ENCODE measurements around the gene LRP5. TPM values are rescaled to one million over a fixed set of nuclear protein-coding genes. Genes with fewer than 3 reads are reported as not detected.
A peak's percentile ranks its signal among the peaks of the same experiment; 100 is the strongest.
"Not testable (repeated sequence)": the region's sequence is repeated elsewhere in the genome, so short reads cannot be mapped to it uniquely, and the experiment has no call there.

The LRP5 gene
- total and polyA plus RNA-seq, 5 donors from 2014 or later = 0.22 to 1.3 (median 0.79) TPM; not detected in 1

- H3K4me3 Mint-ChIP-seq = no peak overlapping the region
- no peak for ATAC-seq (ENCODE audit: low read depth in 2 of 2)
- H3K27ac Mint-ChIP-seq = peak overlapping the region in 1 of 3 donors; percentile 9
These were observed 133.2 kb downstream of the LRP5 start for GRCh38 chr11:68445531-68446035.

GRCh38 chr11:68446046-68446725 is 133.8 kb downstream of the LRP5 start:
- no peaks in the 10 kb centered on the region for H3K27me3 Mint-ChIP-seq
- H3K36me3 ChIP-seq (ENCODE audit: control insufficient read depth, insufficient read depth, low read length) = no peaks in the 10 kb centered on the region
- no peaks in the 10 kb centered on the region for H3K9me3 Mint-ChIP-seq
- ATAC-seq (ENCODE audit: low read depth in 2 of 2) (no peak), DNase-seq (no peak)
- no peak overlapping the region for H3K27ac Mint-ChIP-seq
- no peaks in the 10 kb centered on the region for H3K9me3 ChIP-seq (ENCODE audit: control insufficient read depth in 2 of 2, low read length in 2 of 2)
- peaks cover 0 to 11% (median 3%) of the 10 kb centered on the region in 4 donors for H3K4me1 Mint-ChIP-seq
- H3K27ac ChIP-seq (ENCODE audit: insufficient read depth, low read length, poor library complexity, severe bottlenecking) = no peak overlapping the region
- H3K4me1 ChIP-seq (ENCODE audit: control insufficient read depth, insufficient read depth, low read length, poor library complexity, severe bottlenecking) = no peaks in the 10 kb centered on the region
- H3K4me3 Mint-ChIP-seq = no peak overlapping the region
- H3K27me3 ChIP-seq (ENCODE audit: control insufficient read depth, insufficient read depth, low read length) = no peaks in the 10 kb centered on the region
- no peak overlapping the region for H3K4me3 ChIP-seq (ENCODE audit: low read depth, low read length)
- H3K36me3 Mint-ChIP-seq = no peaks in the 10 kb centered on the region

More at GRCh38 chr11:68445531-68446035, 133.2 kb downstream of the LRP5 start:
- DNase-seq = no peak
- no peaks in the 10 kb centered on the region for H3K4me1 ChIP-seq (ENCODE audit: control insufficient read depth, insufficient read depth, low read length, poor library complexity, severe bottlenecking)
- Mint-ChIP-seq H3K27me3 (no peaks in the 10 kb centered on the region), H3K4me1 (peaks cover 0 to 11% (median 3%) of the 10 kb centered on the region in 4 donors), H3K9me3 (no peaks in the 10 kb centered on the region), H3K36me3 (no peaks in the 10 kb centered on the region)
- H3K4me3 ChIP-seq (ENCODE audit: low read depth, low read length) = no peak overlapping the region
- no peaks in the 10 kb centered on the region for H3K9me3 ChIP-seq (ENCODE audit: control insufficient read depth in 2 of 2, low read length in 2 of 2)
- H3K27ac ChIP-seq (ENCODE audit: insufficient read depth, low read length, poor library complexity, severe bottlenecking) = no peak overlapping the region
- H3K36me3 ChIP-seq (ENCODE audit: control insufficient read depth, insufficient read depth, low read length) = no peaks in the 10 kb centered on the region
- H3K27me3 ChIP-seq (ENCODE audit: control insufficient read depth, insufficient read depth, low read length) = no peaks in the 10 kb centered on the region

- no peak overlapping the region for H3K4me3 Mint-ChIP-seq
These were observed 134.8 kb downstream of the LRP5 start for GRCh38 chr11:68447015-68447801.

GRCh38 chr11:68447914-68448313 is 135.5 kb downstream of the LRP5 start:
- H3K27me3 ChIP-seq (ENCODE audit: control insufficient read depth, insufficient read depth, low read length); H3K36me3 ChIP-seq (ENCODE audit: control insufficient read depth, insufficient read depth, low read length); H3K4me1 ChIP-seq (ENCODE audit: control insufficient read depth, insufficient read depth, low read length, poor library complexity, severe bottlenecking); H3K9me3 ChIP-seq (ENCODE audit: control insufficient read depth in 2 of 2, low read length in 2 of 2); ATAC-seq (ENCODE audit: low read depth in 2 of 2); H3K27ac ChIP-seq (ENCODE audit: insufficient read depth, low read length, poor library complexity, severe bottlenecking); H3K4me3 Mint-ChIP-seq; DNase-seq; H3K27me3 Mint-ChIP-seq; H3K9me3 Mint-ChIP-seq; H3K27ac Mint-ChIP-seq; H3K4me3 ChIP-seq (ENCODE audit: low read depth, low read length); H3K36me3 Mint-ChIP-seq: not testable (repeated sequence)
- peaks cover 0 to 11% (median 3%) of the 10 kb centered on the region in 4 donors for H3K4me1 Mint-ChIP-seq

More at GRCh38 chr11:68447015-68447801, 134.8 kb downstream of the LRP5 start:
- Histone ChIP-seq H3K4me3 (ENCODE audit: low read depth, low read length) (no peak overlapping the region), H3K27me3 (ENCODE audit: control insufficient read depth, insufficient read depth, low read length) (no peaks in the 10 kb centered on the region), H3K27ac (ENCODE audit: insufficient read depth, low read length, poor library complexity, severe bottlenecking) (no peak overlapping the region), H3K36me3 (ENCODE audit: control insufficient read depth, insufficient read depth, low read length) (no peaks in the 10 kb centered on the region), H3K9me3 (ENCODE audit: control insufficient read depth in 2 of 2, low read length in 2 of 2) (no peaks in the 10 kb centered on the region), H3K4me1 (ENCODE audit: control insufficient read depth, insufficient read depth, low read length, poor library complexity, severe bottlenecking) (no peaks in the 10 kb centered on the region)
- H3K9me3 Mint-ChIP-seq = no peaks in the 10 kb centered on the region
- peak; percentile 88 to 90 for ATAC-seq (ENCODE audit: low read depth in 2 of 2)
- H3K27me3 Mint-ChIP-seq = peaks cover 4% of the 10 kb centered on the region
- H3K27ac Mint-ChIP-seq = peak overlapping the region in 2 of 3 donors; percentile 78 to 90
- no peaks in the 10 kb centered on the region for H3K36me3 Mint-ChIP-seq
- DNase-seq = peak; percentile 58 to 74 (median 73)
- H3K4me1 Mint-ChIP-seq = peaks cover 0 to 11% (median 3%) of the 10 kb centered on the region in 4 donors

- Histone ChIP-seq H3K4me1 (ENCODE audit: control insufficient read depth, insufficient read depth, low read length, poor library complexity, severe bottlenecking) (no peaks in the 10 kb centered on the region), H3K27me3 (ENCODE audit: control insufficient read depth, insufficient read depth, low read length) (no peaks in the 10 kb centered on the region), H3K27ac (ENCODE audit: insufficient read depth, low read length, poor library complexity, severe bottlenecking) (no peak overlapping the region), H3K4me3 (ENCODE audit: low read depth, low read length) (no peak overlapping the region), H3K9me3 (ENCODE audit: control insufficient read depth in 2 of 2, low read length in 2 of 2) (no peaks in the 10 kb centered on the region), H3K36me3 (ENCODE audit: control insufficient read depth, insufficient read depth, low read length) (no peaks in the 10 kb centered on the region)
- peaks cover 4% of the 10 kb centered on the region for H3K27me3 Mint-ChIP-seq
- no peaks in the 10 kb centered on the region for H3K36me3 Mint-ChIP-seq
- DNase-seq (no peak), ATAC-seq (ENCODE audit: low read depth in 2 of 2) (no peak)
- H3K4me1 Mint-ChIP-seq = peaks cover 0 to 11% (median 3%) of the 10 kb centered on the region in 4 donors
- H3K9me3 Mint-ChIP-seq = no peaks in the 10 kb centered on the region
- no peak overlapping the region for H3K4me3 Mint-ChIP-seq
- H3K27ac Mint-ChIP-seq = no peak overlapping the region
These were observed 136.2 kb downstream of the LRP5 start for GRCh38 chr11:68448604-68449011.

- H3K4me1 ChIP-seq (ENCODE audit: control insufficient read depth, insufficient read depth, low read length, poor library complexity, severe bottlenecking) = no peaks in the 10 kb centered on the region
- Mint-ChIP-seq H3K4me1 (peaks cover 0 to 11% (median 3%) of the 10 kb centered on the region in 4 donors), H3K36me3 (no peaks in the 10 kb centered on the region), H3K27ac (no peak overlapping the region), H3K9me3 (no peaks in the 10 kb centered on the region), H3K4me3 (no peak overlapping the region), H3K27me3 (peaks cover 4% of the 10 kb centered on the region)
- H3K36me3 ChIP-seq (ENCODE audit: control insufficient read depth, insufficient read depth, low read length) = no peaks in the 10 kb centered on the region
- H3K9me3 ChIP-seq (ENCODE audit: control insufficient read depth in 2 of 2, low read length in 2 of 2) = no peaks in the 10 kb centered on the region
- no peak overlapping the region for H3K27ac ChIP-seq (ENCODE audit: insufficient read depth, low read length, poor library complexity, severe bottlenecking)
- H3K4me3 ChIP-seq (ENCODE audit: low read depth, low read length) = no peak overlapping the region
- no peaks in the 10 kb centered on the region for H3K27me3 ChIP-seq (ENCODE audit: control insufficient read depth, insufficient read depth, low read length)
- DNase-seq (no peak), ATAC-seq (ENCODE audit: low read depth in 2 of 2) (no peak)
These were observed 137.6 kb downstream of the LRP5 start for GRCh38 chr11:68449951-68450350.

- Histone ChIP-seq H3K27ac (ENCODE audit: insufficient read depth, low read length, poor library complexity, severe bottlenecking) (no peak overlapping the region), H3K4me3 (ENCODE audit: low read depth, low read length) (no peak overlapping the region), H3K27me3 (ENCODE audit: control insufficient read depth, insufficient read depth, low read length) (no peaks in the 10 kb centered on the region), H3K4me1 (ENCODE audit: control insufficient read depth, insufficient read depth, low read length, poor library complexity, severe bottlenecking) (no peaks in the 10 kb centered on the region), H3K36me3 (ENCODE audit: control insufficient read depth, insufficient read depth, low read length) (no peaks in the 10 kb centered on the region), H3K9me3 (ENCODE audit: control insufficient read depth in 2 of 2, low read length in 2 of 2) (no peaks in the 10 kb centered on the region)
- H3K9me3 Mint-ChIP-seq = no peaks in the 10 kb centered on the region
- H3K4me3 Mint-ChIP-seq = no peak overlapping the region
- no peak for ATAC-seq (ENCODE audit: low read depth in 2 of 2)
- H3K27ac Mint-ChIP-seq = no peak overlapping the region
- H3K27me3 Mint-ChIP-seq = peaks cover 4% of the 10 kb centered on the region
- H3K36me3 Mint-ChIP-seq = no peaks in the 10 kb centered on the region
- DNase-seq = no peak
- peaks cover 0 to 11% (median 3%) of the 10 kb centered on the region in 4 donors for H3K4me1 Mint-ChIP-seq
These were observed 138.3 kb downstream of the LRP5 start for GRCh38 chr11:68450711-68451110.
